Measurements from ENCODE around the gene PEF1. TPM values are rescaled to one million over a fixed set of nuclear protein-coding genes. Genes with fewer than 3 reads are reported as not detected.

PEF1 gene
- total RNA-seq, 2 experiments from 2014 or later, result 55.2 to 58.0 TPM

Other genes with a start within 250 kb of the PEF1 start
- gene SERINC2, start 231.7 kb downstream of the PEF1 start, total RNA-seq, result under 1 TPM in 1 of 2 experiments, not detected in 1; 0.13 TPM
- not detected for gene TINAGL1, start 68.4 kb downstream of the PEF1 start, total RNA-seq
- not detected for gene HCRTR1, start 27.2 kb downstream of the PEF1 start, total RNA-seq
- not detected for gene COL16A1, start 59.1 kb upstream of the PEF1 start, total RNA-seq
- gene ADGRB2, start 119.5 kb upstream of the PEF1 start, total RNA-seq, result under 1 TPM; 0.05 to 0.37 TPM
- not detected for gene SPOCD1, start 171.1 kb upstream of the PEF1 start, total RNA-seq